Chondrocyte (in vitro differentiated cells): Measurements from ENCODE around the gene DCN. TPM values are rescaled to one million over a fixed set of nuclear protein-coding genes. Genes with fewer than 3 reads are reported as not detected.
A peak's percentile ranks its signal among the peaks of the same experiment; 100 is the strongest.

Source experiments
- DNase-seq: peaks from one replicate; pipeline ENCODE4 v3.0.0; 2021; ENCODE audit warnings: mixed read lengths, low spot score
- H3K27ac Mint-ChIP-seq: one replicate; pipeline ENCODE4 v1.8.0; 2021; ENCODE audit warnings: mild to moderate bottlenecking, moderate library complexity, mixed read lengths; ENCODE audit not compliant: unreplicated experiment
- H3K27me3 Mint-ChIP-seq: 2 replicates; pipeline ENCODE4 v1.8.0; 2021; ENCODE audit warnings: low read depth, mixed read lengths
- H3K36me3 Mint-ChIP-seq: 2 replicates; pipeline ENCODE4 v1.8.0; 2021; ENCODE audit warnings: low read depth, mixed read lengths
- H3K4me1 Mint-ChIP-seq: 2 replicates; pipeline ENCODE4 v1.8.0; 2021; ENCODE audit warnings: low read depth, mild to moderate bottlenecking, mixed read lengths
- H3K4me3 Mint-ChIP-seq: one replicate; pipeline ENCODE4 v1.8.0; 2021; ENCODE audit warnings: mild to moderate bottlenecking, moderate library complexity, mixed read lengths; ENCODE audit not compliant: unreplicated experiment
- H3K9me3 Mint-ChIP-seq: 2 replicates; pipeline ENCODE4 v1.8.0; 2021; ENCODE audit warnings: low read depth, mixed read lengths
- CTCF ChIP-seq: fragments of 200-600 bp; sonication (generic); IDR thresholded peaks from 2 replicates; pipeline ENCODE4 v1.5.0; 2021; ENCODE audit warnings: antibody characterized with exemption, mild to moderate bottlenecking, moderate library complexity
- total RNA-seq: library from RNA; stranded (reverse); gene quantifications from 3 replicates; pipeline ENCODE4 v1.2.1, GENCODE V29; 2021

DCN gene
- total RNA-seq, 1 donor from 2014 or later: 723 TPM

DNA sequence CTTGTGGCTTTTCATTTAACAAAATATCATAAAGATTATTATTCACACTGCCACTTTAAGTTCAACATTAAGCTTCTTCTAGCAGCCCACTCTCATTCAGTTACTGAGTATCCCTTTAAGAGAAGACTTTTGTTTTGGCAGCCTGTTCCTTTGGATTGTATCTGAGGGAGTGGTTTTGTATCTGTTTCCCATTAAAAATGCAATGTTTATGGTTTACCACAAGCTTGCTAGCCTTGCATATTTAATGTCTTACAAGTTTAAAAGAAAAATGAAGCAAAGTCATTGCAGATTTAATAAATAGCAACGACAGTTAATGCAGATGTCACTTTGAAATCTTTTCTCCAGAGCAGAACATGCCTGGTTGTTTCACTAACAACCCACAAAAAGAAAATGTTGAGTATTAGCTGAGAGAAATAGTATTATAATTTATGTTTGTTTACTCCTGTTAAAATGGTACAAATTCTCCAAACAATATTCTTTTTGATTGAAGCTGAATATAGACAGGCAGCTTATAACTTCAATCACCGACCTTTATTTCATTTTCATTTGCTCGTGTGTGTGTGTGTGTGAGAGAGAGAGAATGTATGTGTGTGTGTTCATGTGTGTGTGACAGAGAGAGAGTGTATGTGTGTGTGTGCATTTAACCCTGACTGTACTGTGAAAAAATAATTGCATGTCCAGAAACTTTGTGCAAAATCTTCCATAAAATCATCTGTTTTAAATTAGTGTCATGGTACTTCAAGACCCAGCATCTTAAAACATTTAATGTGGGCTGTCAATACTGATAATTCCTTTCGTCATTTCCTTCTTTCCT is 1.8 kb downstream of the DCN start:
- Mint-ChIP-seq H3K27ac (no peak overlapping the region), H3K4me1 (peaks cover 36% of the 10 kb centered on the region), H3K27me3 (no peaks in the 10 kb centered on the region), H3K4me3 (no peak overlapping the region), H3K36me3 (peaks cover 8% of the 10 kb centered on the region), H3K9me3 (no peaks in the 10 kb centered on the region)
- DNase-seq: no peak
- no peak for TF ChIP-seq CTCF

DNA sequence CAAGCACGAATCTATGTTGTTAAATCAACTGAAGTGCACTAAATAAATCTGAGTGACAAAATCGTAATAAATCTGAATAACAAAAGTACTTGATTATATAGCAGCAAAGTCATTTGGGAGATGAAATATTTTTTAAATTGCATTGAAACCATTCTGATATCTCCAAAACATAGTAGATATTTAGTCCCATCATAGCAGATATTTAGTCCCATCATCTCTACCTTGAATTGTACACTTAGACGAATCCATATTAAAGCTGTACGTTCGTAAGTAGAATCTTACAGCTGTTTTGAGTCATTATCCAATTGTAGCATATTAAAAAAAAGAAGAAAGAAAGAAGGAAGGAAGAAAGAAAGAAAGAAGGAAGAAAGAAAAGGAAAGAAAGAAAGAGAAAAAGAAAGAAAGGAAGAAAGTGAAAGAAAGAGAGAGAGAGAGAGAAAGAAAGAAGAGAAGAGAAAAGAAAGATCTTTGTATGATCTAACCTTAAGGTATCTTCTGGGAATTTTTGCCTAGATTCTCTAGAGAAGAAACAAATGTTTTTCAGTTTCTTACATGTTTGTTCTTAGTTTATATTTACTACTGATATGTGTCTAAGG is 2.6 kb downstream of the DCN start:
- Mint-ChIP-seq H3K27ac (no peak overlapping the region), H3K4me3 (no peak overlapping the region), H3K27me3 (no peaks in the 10 kb centered on the region), H3K4me1 (peaks cover 34% of the 10 kb centered on the region), H3K36me3 (peaks cover 10% of the 10 kb centered on the region), H3K9me3 (no peaks in the 10 kb centered on the region)
- no peak for DNase-seq
- no peak for TF ChIP-seq CTCF

DNA sequence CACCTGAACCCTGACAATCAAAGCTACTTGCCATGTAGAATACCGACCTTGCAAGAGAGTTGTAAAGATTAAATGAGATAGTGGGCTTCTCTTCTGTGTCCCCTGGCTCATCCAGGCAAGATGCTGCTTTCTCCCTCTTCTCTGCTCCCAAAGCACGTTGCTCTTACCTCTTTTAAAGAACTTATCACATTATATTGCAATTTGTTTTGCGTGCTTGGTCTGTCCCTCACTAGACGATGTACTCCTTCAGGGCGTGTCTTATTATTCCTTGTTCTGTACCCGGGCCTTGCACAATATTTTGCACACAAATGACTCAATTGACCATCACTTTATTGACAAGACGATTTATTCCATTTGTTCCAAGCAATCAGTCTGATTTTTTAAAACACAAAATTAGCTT is 3.3 kb downstream of the DCN start:
- Mint-ChIP-seq H3K27ac (no peak overlapping the region), H3K36me3 (peaks cover 10% of the 10 kb centered on the region), H3K27me3 (no peaks in the 10 kb centered on the region), H3K4me3 (no peak overlapping the region), H3K4me1 (peaks cover 30% of the 10 kb centered on the region), H3K9me3 (no peaks in the 10 kb centered on the region)
- DNase-seq: no peak
- no peak for TF ChIP-seq CTCF

GRCh38 chr12:91178781-91179180 is 3.8 kb downstream of the DCN start:
- peaks cover 13% of the 10 kb centered on the region for H3K36me3 Mint-ChIP-seq
- no peaks in the 10 kb centered on the region for H3K9me3 Mint-ChIP-seq
- TF ChIP-seq CTCF: no peak
- no peak for DNase-seq
- no peak overlapping the region for H3K4me3 Mint-ChIP-seq
- H3K27me3 Mint-ChIP-seq: no peaks in the 10 kb centered on the region
- H3K27ac Mint-ChIP-seq: no peak overlapping the region
- peaks cover 29% of the 10 kb centered on the region for H3K4me1 Mint-ChIP-seq

DNA sequence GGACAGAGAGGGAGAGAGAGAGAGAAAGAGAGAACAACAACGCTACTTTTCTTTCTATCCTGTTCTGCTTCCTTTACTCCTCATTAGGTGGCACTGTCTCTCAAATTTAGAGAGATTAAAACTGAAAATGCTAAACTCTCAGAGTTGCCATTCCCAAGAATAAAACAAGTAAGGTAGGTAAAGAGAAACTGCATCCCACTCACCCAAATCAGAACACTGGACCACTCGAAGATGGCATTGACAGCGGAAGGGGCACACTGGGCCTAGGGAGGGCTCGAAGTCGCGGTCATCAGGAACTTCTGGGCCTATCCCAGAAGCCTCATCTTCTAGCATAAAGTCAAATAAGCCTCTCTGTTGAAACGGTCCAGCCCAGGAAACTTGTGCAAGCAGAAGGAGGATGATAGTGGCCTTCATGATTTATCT is 4.5 kb downstream of the DCN start:
- H3K36me3 Mint-ChIP-seq: peaks cover 17% of the 10 kb centered on the region
- no peak overlapping the region for H3K27ac Mint-ChIP-seq
- H3K4me3 Mint-ChIP-seq: no peak overlapping the region
- H3K9me3 Mint-ChIP-seq: no peaks in the 10 kb centered on the region
- no peak for DNase-seq
- peaks cover 29% of the 10 kb centered on the region for H3K4me1 Mint-ChIP-seq
- H3K27me3 Mint-ChIP-seq: no peaks in the 10 kb centered on the region
- peak; percentile 88 for TF ChIP-seq CTCF
